NCI-H345 treated with DMSO at 0.1 percent for 48 hours (cell line): ENCODE data around the gene RBPJL.
A peak's percentile ranks its signal among the peaks of the same experiment; 100 is the strongest.
"Not testable (repeated sequence)": the region's sequence is repeated elsewhere in the genome, so short reads cannot be mapped to it uniquely, and the experiment has no call there.

Source experiments
- DNase-seq: peaks from one replicate; lab custom pipeline; 2025; ENCODE audit not compliant: unreplicated experiment; lab: John Stamatoyannopoulos, UW

The RBPJL gene

GRCh38 chr20:45341579-45341938, 34.9 kb downstream of the RBPJL start:
- no peak for DNase-seq

- no peak for DNase-seq
Measured at GRCh38 chr20:45341939-45342854, 35.6 kb downstream of the RBPJL start.

- no peak for DNase-seq
Measured at GRCh38 chr20:45342855-45343531, 36.4 kb downstream of the RBPJL start.

- peak; percentile 68 for DNase-seq
Measured at GRCh38 chr20:45343532-45344167, 37.0 kb downstream of the RBPJL start.

- no peak for DNase-seq
Measured at GRCh38 chr20:45344168-45344860, 37.7 kb downstream of the RBPJL start.

GRCh38 chr20:45345104-45345936, 38.7 kb downstream of the RBPJL start:
- DNase-seq: no peak

GRCh38 chr20:45346291-45346718, 39.7 kb downstream of the RBPJL start:
- no peak for DNase-seq

GRCh38 chr20:45346851-45347250, 40.2 kb downstream of the RBPJL start:
- no peak for DNase-seq

GRCh38 chr20:45347297-45347935, 40.8 kb downstream of the RBPJL start:
- DNase-seq: no peak

- peak; percentile 58 for DNase-seq
Measured at GRCh38 chr20:45347936-45348778, 41.5 kb downstream of the RBPJL start, which contains the start of gene SDC4. Gene SDC4 (minus strand): TSS chr20:45348424. CDS start chr20:45348384, 40 bp downstream.

GRCh38 chr20:45350217-45350616, 43.6 kb downstream of the RBPJL start:
- no peak for DNase-seq

GRCh38 chr20:45350795-45351194, 44.2 kb downstream of the RBPJL start:
- not testable (repeated sequence) for DNase-seq

GRCh38 chr20:45352729-45353128, 46.1 kb downstream of the RBPJL start:
- DNase-seq: no peak

GRCh38 chr20:45353746-45354145, 47.1 kb downstream of the RBPJL start:
- no peak for DNase-seq

GRCh38 chr20:45354423-45355208, 48.0 kb downstream of the RBPJL start:
- DNase-seq: no peak

GRCh38 chr20:45355209-45356084, 48.8 kb downstream of the RBPJL start:
- no peak for DNase-seq
